HG03108 (cell line): Measurements from ENCODE around the gene SIGLEC9.
"Not testable (repeated sequence)": the region's sequence is repeated elsewhere in the genome, so short reads cannot be mapped to it uniquely, and the experiment has no call there.

Experiments
- ATAC-seq: cut with Tn5 transposase; IDR thresholded peaks from one replicate; pipeline ENCODE4 v1.9.1; 2021; ENCODE audit warnings: moderate library complexity; ENCODE audit not compliant: unreplicated experiment

Gene SIGLEC9

DNA sequence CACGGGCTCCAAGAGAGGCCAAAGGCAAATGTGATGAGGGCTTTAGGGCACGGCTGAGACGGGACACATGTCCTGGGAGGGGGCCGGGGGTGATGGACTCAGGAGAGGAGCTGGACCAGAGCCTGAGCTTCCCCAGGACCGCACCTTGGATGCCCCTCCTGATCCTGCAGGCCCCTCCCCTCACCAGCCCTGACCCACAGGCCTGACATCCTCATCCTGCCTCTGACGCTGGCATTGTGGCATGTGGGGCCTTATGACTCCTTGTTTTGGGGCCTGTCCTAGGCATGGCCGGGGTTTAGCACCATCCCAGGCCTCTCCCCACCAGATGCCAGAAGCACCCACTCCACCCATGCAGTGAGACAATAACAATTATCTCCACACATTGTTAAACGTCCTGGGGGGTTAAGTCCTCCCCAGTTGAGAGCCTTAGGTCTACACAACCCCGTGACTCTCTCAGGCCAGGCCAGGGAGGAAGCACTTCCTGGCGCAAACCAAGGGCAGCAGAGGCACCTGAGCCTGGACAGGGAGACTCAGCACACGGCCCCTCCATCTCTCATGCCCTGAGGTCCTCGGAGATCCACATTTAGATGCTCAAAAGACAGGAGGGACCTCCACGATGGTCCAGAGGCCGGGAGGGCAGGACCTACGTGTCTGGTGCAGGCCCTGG lies 18.2 kb downstream of the SIGLEC9 start:
- not testable (repeated sequence) for ATAC-seq

DNA sequence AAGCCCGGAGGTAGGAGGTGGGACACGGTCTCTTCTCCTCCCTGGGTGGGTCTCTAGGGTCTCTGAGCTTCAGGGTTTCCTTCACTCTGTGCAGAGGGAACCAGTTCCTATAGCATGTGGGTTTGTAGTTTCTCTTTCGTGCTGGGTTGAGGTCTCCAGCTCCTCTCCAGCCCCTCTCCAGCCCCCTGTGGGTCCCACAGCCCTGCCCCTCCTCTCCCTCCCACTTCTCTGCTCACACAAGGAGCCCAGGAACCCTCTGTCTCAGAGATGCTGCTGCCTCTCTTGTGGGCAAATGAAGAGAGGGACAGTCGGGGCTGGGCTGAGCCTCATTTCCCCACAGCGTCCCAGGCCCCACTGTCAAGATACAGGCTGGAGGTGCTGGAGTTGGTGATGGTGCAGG lies 18.8 kb downstream of the SIGLEC9 start:
- no peak for ATAC-seq

DNA sequence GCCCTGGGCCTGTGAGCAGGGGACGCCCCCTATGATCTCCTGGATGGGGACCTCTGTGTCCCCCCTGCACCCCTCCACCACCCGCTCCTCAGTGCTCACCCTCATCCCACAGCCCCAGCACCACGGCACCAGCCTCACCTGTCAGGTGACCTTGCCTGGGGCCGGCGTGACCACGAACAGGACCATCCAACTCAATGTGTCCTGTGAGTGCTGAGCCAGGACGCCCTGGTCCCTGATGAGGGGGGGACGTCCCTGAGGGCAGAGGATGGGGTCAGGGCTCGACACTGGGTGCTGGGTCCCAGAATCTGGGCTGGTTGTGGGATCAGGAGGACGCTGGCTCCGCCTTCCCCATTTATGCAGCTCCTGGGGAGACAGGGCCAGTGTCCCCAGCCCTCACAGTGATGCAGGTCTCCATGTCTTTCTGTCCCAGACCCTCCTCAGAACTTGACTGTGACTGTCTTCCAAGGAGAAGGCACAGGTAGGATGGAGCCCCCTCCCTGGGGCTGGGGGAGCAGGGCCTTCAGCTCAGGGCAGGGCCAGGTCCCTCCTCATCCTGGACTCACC lies 19.9 kb downstream of the SIGLEC9 start:
- ATAC-seq = no peak

DNA sequence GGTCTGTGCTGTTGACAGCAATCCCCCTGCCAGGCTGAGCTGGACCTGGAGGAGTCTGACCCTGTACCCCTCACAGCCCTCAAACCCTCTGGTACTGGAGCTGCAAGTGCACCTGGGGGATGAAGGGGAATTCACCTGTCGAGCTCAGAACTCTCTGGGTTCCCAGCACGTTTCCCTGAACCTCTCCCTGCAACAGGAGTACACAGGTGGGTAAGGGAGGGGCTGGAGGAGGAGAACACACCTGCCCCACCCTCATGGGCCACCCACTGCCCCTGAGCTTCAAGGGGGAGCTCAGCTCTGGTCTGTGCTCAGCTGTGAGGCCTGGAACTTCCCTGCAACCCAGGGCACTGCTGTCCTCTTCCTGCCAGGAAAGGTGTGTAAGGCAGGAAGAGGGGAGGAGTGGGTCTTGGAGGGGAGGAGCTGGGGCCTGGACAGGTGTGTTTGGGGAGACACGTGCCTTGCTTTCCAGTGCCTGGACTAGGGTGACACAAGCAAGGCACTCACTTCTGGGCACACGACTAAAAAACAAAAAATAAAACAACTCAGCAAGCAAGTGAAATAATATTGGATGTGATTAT lies 21.3 kb downstream of the SIGLEC9 start:
- ATAC-seq = no peak

DNA sequence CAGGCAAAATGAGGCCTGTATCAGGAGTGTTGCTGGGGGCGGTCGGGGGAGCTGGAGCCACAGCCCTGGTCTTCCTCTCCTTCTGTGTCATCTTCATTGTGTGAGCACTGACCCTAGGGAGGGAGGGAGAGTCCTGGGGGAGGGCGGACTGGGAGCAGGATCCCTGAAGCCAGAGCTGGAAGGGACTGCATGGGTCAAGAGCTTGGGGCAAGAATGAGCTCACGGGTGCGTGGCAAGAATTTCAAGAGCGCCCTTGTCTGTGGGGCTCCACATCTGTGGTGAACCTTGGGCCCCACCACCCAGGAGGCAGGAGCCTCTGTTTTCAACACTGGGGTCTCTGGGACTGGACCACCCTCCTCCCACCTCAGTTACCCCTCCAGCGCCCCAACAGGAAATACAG lies 22.0 kb downstream of the SIGLEC9 start:
- ATAC-seq = no peak

DNA sequence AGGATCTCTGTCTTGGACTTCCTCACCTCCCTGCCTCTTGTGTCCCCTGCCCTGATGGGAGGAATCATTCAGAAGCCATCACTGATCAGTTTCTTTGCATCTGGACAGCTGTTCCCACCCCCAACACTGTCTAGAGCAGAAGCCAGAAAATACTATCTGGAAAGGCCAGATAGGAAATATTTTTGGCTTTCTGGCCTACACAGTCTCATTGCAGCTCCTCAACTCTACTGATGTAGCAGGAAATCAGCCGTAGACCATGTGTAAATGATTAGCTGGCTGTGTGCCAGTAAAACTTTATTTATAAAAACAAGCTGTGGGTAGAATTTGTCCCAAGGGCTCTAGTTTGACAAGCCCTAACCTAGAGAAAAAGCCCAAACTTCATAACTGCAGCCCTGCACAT lies 23.0 kb downstream of the SIGLEC9 start:
- ATAC-seq = no peak

DNA sequence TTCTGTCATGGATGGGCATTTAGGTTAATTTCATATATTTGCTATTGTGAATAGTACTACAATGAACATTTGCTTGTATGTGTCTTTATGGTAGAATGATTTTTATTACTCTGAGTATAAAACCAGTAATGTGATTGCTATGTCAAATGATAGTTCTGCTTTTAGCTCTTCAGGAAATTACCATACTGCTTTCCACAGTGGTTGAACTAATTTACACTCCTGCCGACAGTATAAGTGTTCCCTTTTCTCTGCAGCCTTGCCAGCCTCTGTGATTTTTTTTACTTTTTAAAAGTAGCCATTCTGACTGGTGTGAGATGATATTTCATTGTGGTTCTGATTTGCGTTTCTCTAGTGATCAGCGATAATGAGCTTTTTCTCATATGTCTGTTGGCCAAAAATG lies 23.9 kb downstream of the SIGLEC9 start:
- ATAC-seq = no peak

DNA sequence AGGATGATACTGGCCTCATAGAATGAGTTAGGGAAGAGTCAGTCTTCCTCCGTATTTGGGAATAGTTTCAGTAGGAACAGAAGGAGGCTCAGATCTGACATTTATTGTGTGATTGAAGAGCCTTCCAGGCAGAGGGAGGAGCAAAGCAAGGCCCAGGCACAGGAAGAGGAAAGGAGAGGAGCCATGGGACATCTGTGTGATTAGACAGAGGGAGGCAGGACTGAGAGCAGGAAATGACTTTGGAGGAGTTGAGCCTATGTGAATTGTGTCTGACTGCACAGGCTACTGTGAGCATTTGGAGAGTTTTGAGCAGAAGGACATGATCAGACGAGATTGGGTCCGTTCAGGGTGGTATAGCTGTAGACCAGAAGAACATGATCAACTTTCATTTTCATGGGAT lies 25.9 kb downstream of the SIGLEC9 start:
- no peak for ATAC-seq

DNA sequence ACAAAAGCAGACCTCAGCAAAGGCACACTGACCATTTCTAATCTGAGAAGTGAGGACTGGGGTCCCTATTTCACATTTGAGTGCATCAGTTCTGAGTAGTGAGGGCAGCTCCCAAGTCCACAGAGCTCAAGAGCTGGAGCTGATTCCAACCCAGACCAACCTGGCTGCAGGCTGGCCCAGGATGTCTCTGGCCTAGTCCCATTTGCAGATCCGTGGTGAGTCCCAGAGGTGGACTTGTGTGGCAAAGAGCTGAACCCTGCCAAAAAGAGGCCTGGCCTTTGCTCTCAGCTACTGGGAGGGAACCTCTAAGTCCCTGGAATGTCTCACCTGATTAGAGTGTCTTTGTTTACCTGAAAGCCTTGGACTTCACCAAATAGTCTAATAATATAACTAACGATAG lies 32.0 kb downstream of the SIGLEC9 start:
- ATAC-seq = no peak

DNA sequence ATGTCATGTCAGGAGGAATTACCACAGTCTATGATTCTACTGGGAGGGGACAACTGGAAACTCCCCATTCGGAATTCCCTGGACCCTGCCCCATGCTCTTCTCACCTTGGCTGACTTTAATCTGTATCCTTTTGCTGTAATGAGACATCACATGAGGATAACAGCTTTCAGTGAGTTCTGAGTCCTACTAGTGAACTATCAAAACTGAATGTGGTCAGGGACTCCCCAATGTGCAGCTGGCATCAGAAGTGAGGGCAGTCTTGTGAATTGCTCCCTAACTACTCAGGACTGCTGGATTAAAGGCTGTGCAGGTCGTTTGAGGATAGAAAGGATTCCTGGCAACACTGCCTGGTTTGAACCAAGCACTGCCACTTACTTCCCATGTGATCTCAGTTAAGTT lies 32.6 kb downstream of the SIGLEC9 start:
- ATAC-seq = no peak

DNA sequence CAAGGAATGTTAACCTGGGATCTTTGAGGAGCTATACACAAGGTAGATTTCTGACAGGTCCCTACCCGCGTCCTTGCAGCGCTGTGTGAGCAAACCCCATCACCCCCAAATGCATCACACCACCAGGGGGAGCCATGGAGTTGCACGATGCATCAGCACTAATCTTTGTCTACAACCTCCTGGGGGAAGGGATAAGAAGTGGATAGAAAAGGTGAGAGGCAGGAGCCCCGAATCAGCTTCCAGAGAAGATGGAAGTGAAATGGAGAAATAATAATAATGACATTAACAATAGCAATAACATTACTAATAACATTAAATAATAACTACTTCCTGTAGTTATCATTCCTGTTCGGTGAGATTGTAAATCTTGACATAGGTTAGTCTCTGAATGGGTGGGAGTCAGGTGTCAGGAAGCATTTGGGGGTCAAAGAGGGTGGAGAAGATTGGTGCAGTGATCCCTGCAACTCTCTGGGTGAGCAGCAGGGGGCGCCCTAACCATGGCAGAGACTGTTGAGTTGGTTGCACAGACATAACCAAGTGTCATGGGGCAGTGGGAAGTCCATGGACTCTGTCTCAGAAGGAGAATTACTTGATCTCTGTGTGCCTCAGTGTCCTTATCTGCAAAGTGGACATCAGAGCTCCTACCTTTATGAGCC lies 33.9 kb downstream of the SIGLEC9 start:
- no peak for ATAC-seq

DNA sequence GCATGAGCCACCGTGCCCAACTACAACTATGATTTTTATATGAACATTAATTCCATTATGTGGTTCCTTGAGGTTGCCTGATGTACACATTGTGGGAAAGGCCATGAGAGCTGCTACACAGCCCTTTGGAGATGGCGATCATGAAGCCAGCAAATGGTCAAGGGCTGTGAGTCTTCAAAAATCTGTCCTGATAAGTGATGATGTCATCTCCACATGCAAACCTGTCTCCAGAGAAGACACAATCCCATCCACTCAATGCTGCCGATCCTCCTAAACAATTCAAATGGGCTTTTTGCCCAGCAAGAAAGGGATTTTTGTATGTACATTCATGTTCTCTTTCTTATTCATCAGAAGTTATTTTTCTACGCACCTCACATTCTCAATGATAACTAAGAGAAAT lies 35.0 kb downstream of the SIGLEC9 start:
- no peak for ATAC-seq

DNA sequence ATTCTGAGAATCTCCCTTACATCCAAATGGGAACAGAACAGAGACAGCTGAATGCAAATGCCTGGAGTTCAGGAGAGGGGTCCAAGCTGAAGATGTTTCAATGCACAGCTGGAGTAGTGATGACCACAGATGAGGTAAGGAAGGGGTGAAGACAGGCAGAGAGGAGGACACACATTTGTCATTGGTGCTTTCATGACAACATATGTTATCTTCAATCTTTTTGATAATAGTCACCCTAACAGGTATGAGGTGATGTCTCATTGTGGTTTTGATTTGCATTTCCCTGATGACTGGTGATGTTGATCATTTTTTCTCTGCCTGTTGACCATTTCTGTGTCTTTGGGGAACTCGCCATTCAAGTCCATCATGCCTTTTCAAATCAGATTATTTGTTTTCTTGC lies 36.6 kb downstream of the SIGLEC9 start:
- no peak for ATAC-seq

DNA sequence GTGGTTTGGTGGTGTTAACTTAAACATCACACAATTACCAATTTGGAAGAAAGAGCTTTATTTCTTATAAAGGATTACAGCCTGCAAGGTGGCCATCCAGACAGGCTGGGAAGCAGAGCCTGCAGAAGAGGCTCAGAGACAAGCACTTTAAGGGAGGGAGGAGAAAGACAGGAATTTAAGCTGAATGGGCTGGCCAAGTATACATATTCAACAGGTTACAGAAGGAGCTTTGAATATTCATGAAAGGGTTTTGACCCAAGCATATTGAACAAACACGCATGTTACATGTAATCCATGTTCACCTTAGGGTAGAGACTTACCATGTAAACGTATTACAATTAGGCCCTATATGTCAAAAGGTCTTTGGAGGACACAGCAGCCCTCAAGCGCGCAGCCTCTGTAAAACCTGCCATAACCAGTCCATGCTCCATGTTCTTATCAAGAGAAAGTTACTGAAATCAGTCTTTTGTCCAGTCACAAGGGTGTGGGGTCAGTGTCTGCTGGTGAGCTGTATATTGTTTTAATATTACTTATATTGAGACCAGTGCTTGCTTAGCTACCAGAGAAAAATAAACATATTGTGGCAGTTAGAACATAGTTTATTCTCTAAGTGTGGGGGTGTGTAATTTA lies 37.3 kb downstream of the SIGLEC9 start:
- no peak for ATAC-seq

DNA sequence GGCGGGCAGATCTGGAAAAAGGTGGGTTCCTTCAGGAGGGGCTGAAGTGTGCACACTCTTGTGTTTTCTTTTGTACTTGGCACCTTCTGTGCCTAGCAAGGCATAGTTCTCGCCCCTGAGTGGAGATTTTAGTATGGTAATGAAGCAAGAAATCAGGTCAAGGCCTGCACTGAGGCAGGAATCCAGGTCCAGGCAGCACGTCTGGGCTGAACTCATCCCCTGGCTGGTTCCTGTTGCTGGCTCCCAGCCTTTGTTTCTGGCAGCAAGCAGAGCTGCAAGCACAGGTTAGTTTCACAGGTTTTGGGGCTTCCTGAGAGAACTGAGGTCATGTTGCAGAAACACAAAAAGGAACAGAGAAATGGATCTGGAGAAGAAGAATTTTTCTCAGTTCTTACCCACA lies 38.6 kb downstream of the SIGLEC9 start:
- no peak for ATAC-seq

DNA sequence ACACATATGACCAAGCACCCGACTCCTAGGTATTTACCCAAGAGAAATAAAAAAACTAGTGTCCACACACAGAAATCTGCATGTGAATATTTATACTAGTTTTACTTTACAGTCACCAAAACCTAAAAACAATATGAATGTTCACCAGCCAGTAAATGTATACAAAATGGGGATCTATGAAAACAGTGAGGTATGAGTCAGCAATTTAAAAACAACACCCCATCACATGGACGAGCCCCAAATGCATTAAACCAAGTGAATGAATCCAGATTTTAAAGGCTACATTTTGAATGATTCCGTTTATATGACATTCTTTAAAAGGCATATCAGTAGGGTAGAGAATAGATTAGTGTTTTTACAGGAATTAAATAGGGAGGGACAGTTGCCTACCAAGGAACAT lies 39.5 kb downstream of the SIGLEC9 start:
- no peak for ATAC-seq

DNA sequence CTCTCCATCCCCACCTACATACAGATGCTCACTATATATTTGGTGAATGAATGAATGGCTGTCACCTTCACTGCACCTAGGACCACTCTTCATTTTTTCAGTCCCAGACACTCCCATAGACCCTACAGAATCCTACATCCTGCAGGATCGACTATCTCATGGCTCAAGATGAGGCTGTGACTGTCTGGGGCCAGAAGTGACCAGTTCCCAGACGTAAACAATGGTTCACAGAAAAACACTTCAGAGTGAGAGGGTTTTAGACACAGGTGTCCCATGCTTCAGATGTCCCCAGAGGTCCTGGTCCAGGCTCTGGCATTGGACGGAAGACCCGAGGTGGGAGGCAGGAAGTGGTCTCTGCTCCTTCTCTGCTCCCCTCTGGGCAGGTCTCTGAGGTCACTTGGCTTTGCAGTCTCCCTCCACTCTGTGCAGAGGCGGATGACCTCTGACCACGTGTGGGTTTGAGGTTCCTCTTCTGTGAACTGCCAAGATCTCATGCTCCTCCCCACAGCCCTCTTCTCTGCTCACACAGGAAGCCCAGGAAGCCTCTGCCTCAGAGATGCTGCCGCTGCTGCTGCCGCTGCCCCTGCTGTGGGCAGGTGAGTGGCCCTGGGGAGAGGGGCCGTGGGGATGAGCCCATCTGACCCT lies 42.3 kb downstream of the SIGLEC9 start:
- ATAC-seq = no peak

DNA sequence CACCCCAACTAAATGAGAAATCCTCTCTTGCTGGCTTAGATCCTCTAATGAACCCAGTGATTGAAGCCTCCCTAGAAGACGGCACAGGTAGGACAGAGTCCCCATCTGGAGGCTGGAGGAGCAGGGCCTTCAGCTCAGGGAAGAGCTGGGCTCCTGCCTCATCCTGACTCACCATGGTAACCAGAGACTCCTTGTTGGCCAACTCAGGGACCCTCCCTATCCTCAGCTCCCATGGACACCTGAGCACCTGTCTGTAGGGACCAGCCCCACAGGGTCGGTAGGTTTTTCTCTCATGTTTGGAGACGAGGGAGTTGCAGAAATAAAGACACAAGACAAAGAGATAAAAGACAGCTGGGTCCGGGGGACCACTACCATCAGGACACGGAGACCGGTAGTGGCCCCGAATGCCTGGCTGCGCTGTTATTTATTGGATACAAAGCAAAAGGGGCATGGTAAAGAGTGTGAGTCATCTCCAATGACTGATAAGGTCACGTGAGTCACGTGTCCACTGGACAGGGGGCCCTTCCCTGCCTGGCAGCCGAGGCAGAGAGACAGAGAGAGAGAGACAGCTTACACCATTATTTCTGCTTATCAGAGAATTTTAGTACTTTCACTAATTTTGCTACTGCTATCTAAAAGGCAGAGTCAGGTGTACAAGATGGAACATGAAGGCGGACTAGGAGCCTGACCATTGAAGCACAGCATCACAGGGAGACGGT lies 44.0 kb downstream of the SIGLEC9 start:
- no peak for ATAC-seq

DNA sequence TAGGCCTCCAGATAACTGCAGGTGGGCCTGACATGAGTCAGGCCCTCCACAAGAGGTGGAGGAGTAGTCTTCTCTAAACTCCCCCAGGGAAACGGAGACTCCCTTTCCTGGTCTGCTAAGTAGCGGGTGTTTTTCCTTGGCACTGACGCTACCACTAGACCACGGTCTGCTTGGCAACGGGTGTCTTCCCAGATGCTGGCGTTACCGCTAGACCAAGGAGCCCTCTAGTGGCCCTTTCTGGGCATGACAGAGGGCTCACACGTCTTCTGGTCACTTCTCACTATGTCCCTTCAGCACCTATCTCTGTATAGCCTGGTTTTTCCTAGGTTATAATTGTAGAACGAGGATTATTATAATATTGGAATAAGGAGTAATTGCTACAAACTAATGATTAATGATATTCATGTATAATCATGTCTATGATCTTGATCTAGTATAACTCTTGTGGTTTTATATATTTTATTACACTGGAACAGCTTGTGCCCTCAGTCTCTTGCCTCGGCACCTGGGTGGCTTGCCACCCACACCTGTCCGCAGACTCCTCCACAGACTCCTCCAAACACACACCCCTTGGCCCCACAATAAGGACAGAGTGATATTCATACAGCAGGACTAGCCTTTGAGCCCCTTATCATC lies 44.7 kb downstream of the SIGLEC9 start:
- not testable (repeated sequence) for ATAC-seq

DNA sequence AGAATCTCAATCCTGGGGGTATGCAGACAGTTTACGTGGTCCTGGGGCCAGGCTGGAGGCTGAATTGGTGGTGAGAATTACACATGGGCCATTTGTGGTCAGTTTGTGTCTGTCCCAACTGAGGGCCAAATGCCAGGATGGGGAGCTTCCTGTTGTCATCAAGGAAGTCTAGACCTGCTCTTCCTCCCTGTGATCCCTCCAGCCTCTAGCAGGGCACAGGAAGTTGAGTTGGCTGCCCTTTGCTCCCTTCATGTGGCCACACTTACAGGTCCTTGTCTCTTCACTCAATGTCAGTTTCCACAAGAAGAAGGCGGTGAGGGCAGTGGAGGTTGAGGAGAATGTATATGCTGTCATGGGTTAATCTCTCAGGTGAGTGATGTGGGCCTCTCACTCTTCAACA lies 47.5 kb downstream of the SIGLEC9 start:
- ATAC-seq = no peak
